GM12801 (cell line): ENCODE results near the gene CCDC80.

ENCODE experiments used
- TF ChIP-seq, protein P1 (sequence below): IDR thresholded peaks from one replicate; pipeline ENCODE4 v1.5.1; 2011; ENCODE audit warnings: control low read depth; ENCODE audit not compliant: insufficient read length; ENCODE audit errors: extremely low read depth

The CCDC80 gene

DNA sequence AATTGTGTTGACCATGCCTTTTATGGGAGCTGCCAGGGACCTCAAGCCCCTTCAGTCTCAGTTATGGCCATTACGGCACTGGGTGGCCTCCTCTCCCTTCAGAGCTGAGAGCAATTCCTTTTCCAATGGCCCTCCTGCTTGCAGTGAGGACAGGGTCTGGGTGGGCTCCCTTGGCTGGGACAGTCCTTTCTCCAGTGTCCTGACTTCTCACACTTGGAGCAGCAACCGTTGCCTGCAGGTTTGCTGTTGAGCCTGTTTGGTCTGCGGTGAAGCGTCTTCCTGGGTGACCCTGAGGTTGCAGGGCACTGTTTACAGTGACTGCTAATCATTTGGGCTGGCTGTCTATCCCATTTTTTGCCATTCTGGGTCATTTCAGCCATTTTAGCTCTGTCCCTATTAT is 3.5 kb upstream of the CCDC80 start:
- TF ChIP-seq, protein P1, sequence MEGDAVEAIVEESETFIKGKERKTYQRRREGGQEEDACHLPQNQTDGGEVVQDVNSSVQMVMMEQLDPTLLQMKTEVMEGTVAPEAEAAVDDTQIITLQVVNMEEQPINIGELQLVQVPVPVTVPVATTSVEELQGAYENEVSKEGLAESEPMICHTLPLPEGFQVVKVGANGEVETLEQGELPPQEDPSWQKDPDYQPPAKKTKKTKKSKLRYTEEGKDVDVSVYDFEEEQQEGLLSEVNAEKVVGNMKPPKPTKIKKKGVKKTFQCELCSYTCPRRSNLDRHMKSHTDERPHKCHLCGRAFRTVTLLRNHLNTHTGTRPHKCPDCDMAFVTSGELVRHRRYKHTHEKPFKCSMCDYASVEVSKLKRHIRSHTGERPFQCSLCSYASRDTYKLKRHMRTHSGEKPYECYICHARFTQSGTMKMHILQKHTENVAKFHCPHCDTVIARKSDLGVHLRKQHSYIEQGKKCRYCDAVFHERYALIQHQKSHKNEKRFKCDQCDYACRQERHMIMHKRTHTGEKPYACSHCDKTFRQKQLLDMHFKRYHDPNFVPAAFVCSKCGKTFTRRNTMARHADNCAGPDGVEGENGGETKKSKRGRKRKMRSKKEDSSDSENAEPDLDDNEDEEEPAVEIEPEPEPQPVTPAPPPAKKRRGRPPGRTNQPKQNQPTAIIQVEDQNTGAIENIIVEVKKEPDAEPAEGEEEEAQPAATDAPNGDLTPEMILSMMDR = no peak

DNA sequence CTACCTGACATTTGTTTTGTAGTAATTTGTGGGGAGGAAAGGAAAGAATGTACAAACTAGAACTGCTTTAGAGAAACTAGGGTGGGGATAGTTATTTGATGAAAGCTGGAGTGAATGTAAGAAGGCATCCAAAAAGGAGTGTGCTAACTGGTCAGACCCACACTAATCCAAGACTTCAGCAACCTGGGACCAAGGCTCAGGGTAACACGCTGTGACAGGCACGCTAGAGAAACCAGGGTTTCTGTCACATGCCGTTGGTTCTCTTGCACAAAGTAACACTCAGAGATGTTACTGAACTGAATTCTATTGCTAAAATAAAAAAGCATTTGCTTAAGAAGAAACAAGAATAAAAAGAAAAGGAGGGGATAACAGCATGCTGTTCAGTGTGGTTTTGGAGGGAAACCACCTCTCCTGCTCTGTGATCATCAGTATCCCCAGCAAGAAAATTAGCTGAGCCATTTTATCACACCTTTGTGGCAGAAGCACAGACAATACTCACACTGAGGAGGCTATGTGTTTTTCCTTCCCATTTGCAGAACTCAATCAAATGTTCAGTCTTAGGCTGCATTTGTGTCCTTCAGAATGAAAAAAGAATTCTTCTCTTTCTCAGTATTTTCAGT is 2.8 kb upstream of the CCDC80 start:
- TF ChIP-seq, protein P1 = no peak

DNA sequence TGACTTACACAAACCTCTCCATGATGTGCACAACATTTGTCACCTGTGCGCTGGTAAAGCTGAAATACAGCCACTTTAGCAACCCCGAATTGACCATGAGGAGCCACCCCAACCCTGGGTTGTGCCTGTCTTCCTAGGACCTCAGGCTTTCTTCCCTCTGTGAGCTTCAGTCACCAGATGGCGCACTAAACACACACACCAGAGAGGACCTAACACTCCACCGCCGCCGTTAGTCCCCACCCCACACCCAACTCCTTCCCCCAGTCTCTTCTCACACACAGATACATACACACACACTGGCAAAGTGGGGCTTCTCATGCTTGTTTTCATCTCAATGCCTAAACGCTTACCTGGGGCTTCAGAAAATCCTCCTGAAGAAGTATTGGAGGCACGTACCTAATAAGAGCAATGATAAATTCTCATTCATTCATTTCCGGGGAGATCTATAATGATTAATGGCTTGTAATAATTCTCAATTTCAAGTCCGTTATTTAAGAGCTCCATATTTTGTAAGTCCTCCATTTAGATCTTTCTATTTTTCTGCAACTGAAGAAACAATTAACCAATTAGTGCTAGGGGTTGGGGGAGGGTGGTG is 2.1 kb upstream of the CCDC80 start:
- TF ChIP-seq, protein P1 = no peak

DNA sequence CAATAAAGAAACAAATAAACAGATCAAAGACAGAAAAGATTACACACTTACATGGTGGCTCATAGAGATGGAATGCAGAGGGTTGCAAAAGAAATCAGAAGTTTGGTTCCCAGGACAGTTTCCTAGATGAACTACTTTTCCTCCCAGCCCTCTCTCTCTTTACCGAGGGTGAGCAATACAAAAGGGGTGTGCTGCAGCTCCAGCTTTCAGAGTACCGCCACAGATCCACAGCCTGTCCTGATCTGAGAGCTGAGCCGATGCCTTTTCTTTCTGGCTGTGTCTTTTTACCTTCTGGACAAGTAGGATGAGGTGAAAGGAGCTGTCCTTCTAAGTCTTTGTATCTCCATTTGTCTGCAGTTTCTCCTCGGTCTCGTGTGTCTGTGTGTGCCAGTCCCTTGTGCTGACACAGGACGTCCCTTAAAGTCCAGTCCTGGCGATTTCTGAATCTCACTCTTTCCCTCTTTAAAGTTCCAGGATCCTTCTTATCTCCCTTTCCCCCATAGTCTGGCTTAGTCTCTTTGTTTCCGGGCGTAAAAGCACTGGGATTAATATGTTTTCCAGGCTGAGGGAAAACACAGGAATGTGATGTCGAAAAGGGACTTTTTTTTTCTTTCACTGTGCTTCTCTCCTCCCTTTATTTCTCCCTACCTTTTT is 540 bp downstream of the CCDC80 start:
- TF ChIP-seq, protein P1 = no peak

DNA sequence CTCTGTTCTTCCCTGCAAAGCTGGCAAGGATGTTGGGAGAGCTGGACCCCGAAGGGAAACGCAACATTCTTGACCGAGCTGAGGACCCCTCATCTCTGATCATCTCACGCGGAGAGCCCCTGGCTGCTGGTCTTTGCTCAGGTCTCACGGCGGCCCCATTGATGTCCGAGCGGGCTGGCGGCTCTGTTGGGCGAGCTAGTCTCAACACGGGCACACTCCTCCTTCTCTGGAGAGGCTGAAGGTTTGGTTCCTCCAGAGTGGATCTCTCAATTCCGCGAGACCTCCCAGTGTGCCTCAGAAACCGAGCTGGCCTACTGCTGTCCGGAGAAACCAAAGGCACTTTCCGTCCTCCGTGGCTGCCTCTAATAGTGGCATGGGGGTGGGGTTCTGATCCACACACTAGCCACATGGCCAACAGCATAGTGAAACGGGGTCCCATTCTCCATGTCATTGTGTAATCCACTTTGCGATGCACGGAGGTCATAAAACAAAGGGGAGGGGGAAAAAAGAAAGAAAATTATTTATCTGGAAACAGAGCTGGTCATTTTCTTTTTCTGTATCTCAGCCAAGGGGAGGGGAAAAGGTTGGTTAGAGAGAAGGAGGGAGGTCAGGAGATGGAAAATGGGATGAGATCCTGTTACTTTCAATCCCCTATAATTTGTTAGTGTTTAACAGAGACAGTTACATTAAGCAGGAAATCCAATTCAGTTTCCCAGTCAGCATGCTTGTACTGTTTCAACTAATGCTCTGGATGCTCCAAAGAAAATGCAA is 1.3 kb downstream of the CCDC80 start:
- TF ChIP-seq, protein P1 = no peak

DNA sequence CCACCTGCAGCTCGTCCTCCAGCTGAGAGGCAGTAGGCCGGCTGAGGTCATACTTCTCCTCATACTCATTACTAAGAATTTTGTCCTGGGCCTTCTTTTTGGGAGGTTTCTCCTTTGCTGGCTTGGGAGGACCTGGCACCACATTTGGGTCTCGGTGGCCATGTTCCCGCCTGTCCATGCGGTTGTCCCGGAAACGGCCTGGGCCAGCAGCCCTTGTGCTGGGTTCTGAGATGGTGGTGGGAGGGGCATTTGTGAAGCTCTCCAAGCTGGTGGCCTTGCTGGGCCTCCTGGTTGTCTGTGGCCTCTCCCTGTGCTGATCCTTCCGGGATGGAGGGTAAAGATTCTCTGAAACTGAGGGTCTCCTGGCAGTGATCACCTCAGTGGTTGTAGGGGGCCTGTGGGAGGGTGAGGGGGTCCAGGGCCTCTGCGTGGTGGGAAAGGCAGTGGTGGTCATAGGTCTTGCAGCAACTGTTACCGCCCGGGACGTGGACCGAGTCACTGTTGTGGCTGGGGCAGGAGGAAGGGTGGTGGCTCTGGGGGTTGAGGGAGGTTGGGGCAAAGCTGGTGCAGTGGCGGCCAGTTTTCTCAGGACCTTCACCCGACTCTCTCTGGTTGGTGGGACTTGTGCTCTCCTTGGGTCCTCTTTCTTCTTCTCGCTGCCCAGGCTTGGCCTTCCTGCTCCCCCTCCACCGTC is 2.5 kb downstream of the CCDC80 start:
- TF ChIP-seq, protein P1 = no peak

DNA sequence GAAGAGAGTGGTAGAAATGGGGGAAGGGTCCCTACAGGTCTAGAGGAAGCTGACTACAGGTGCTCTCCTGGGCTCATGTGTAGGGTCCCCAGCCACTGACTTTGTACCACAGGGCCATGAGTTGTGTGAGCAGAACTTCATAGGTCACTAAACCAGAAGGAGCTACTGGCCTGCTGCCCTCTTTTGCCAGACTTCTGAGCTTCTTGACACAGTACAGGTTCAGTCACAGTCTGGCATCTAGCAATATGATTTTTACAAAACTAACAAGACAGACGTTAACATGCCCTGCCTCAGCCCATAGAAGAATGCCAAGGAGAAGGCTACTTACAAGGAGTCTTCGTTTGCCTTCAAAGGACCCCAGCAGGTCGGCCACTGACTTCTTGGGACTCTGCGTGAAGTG is 3.2 kb downstream of the CCDC80 start:
- TF ChIP-seq, protein P1 = no peak
